ENCODE measurements around the gene GTF3A. TPM values are rescaled to one million over a fixed set of nuclear protein-coding genes. Genes with fewer than 3 reads are reported as not detected.

Gene GTF3A
- total RNA-seq, 1 donor from 2014 or later = 75.9 TPM

DNA sequence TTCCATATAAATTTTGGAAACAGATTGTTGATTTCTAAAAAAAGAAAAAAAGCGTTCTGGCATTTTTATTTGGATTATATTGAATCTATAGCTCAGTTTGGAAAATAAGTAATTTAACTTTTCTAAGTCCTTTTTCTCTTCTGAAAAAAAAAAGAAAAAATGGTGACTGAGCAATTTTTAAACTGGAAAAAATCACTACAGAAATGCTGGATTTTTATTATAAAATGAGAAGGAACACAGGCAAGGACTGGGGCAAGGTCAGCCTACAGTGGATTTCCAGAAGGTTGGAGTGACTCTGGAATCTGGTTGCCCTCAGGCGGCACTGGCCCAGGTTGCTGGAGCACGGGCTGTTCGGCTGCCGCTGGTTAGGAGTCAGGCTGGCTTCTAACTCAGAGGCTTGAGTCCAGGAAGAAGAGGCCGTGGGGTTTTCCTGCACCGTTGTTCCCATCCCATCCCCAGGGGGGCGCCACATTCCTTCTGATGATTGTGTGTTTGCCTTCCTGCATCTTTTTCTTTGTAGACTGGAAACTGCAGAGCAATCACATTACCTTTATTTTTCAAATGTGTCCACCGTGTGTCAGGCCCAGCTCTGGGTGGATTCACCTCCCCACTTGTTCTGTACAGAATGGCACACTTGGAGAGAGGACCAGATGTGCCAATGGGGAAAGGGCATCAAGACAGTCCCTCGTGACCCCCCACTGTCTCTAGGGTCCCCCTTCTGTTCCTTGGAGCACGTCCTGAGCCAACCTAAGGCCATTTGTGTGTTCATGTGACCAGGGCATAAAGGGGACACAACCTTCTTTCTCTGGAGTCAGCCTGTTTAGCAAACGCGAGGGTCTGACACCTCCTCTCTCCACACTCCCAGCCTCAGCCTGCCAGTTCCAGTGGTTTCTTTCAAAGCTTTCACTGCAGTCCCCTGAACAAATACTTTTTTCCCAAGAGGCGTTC lies 44.5 kb upstream of the GTF3A start:
- Mint-ChIP-seq H3K27me3 (peaks cover 12% of the 10 kb centered on the region), H3K36me3 (ENCODE audit: insufficient read depth) (no peaks in the 10 kb centered on the region), H3K27ac (peak overlapping the region; percentile 49), H3K4me3 (ENCODE audit: low read depth) (no peak overlapping the region), H3K4me1 (ENCODE audit: low read depth) (peaks cover 22% of the 10 kb centered on the region), H3K9me3 (ENCODE audit: low read depth) (no peaks in the 10 kb centered on the region)
- DNase-seq (ENCODE audit: low spot score, unreplicated experiment) = peak; percentile 74
- TF ChIP-seq, protein P1, sequence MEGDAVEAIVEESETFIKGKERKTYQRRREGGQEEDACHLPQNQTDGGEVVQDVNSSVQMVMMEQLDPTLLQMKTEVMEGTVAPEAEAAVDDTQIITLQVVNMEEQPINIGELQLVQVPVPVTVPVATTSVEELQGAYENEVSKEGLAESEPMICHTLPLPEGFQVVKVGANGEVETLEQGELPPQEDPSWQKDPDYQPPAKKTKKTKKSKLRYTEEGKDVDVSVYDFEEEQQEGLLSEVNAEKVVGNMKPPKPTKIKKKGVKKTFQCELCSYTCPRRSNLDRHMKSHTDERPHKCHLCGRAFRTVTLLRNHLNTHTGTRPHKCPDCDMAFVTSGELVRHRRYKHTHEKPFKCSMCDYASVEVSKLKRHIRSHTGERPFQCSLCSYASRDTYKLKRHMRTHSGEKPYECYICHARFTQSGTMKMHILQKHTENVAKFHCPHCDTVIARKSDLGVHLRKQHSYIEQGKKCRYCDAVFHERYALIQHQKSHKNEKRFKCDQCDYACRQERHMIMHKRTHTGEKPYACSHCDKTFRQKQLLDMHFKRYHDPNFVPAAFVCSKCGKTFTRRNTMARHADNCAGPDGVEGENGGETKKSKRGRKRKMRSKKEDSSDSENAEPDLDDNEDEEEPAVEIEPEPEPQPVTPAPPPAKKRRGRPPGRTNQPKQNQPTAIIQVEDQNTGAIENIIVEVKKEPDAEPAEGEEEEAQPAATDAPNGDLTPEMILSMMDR (IDR thresholded peaks at IDR 0.05; ENCODE audit: unreplicated experiment) = peak; percentile 91

DNA sequence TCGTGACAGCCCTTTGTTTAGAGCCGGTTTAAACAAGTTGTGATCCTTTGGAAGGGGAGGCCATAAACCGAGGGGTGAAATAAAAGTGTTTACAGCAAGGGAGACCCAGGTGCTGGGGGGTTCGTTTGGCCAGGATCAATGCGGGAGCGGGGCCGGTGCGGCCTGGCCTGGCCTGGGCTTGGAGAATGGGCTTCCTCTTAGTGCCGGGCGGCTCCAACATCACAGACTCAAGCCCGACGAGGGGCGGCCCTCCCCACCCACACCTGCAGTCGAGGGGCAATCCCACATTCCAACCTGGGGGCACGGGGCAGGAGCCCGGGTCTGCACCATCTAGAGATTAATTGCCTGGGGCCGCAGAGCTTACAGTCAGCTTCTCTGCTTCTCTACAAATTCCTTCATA lies 42.8 kb upstream of the GTF3A start:
- no peak for DNase-seq (ENCODE audit: low spot score, unreplicated experiment)
- Mint-ChIP-seq H3K36me3 (ENCODE audit: insufficient read depth) (no peaks in the 10 kb centered on the region), H3K4me3 (ENCODE audit: low read depth) (no peak overlapping the region), H3K27ac (peak overlapping the region; percentile 62), H3K27me3 (peaks cover 15% of the 10 kb centered on the region), H3K9me3 (ENCODE audit: low read depth) (no peaks in the 10 kb centered on the region), H3K4me1 (ENCODE audit: low read depth) (peaks cover 22% of the 10 kb centered on the region)
- TF ChIP-seq, protein P1 (IDR thresholded peaks at IDR 0.05; ENCODE audit: unreplicated experiment) = no peak

DNA sequence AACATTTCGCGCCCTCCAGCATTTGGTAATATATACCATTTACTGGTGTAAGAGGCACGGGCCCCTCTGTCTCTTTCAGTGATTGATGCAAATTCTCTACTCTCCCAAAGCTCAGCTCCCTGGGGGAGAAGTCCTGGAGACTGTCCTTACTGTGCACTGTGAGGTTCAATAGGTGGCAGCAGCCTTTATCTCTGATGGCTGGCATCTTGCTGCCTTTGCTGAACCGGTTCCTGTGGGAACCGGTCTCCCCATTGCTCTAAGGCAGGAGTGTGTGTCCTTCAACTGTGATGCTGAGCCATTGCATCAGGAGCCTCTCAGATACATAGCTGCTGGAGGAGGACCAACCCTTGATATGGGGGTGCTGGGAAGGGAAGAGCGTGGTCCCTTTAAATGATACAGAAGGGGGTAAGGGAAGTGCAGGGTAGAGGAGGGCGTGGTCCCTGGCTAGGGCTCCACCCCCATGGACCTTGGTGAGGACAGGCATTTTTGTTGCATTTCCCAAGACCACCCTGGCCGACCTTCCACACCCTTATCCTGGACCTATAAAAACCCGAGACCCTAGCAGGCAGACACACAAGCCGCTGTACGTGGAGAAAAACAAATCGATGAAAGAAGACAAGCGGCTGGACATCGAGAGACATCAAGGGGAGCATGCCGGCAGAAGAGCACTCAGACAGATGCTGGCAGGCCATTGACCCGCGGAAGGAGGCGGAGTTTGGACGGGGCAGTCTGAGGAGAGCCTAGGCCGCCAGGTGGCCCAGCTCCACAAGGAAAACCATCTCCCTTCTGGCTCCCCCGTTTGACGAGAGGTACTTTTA lies 41.1 kb upstream of the GTF3A start:
- H3K27ac Mint-ChIP-seq = no peak overlapping the region

DNA sequence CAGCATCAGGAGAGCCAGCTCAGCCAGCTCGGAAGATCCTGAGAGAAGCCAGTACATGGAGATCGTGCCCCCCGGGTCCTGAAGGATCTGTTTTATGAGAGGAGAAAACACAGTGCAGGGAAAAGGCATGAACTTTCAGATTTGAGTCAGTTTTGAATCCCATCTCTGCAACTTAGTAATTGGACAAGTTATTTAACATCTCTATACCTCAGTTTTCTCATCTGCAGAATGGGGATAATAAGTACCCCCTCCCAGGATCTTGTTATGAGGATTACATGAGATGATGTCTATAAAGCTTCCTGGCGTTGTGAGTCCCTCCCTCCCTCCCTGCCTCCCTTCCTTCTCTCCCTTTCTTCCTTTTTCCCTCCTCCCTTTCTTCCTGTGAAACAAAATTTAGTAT lies 40.1 kb upstream of the GTF3A start:
- H3K27ac Mint-ChIP-seq = no peak overlapping the region
- peaks cover 11% of the 10 kb centered on the region for H3K27me3 Mint-ChIP-seq
- TF ChIP-seq, protein P1 (IDR thresholded peaks at IDR 0.05; ENCODE audit: unreplicated experiment) = no peak
- peaks cover 35% of the 10 kb centered on the region for H3K4me1 Mint-ChIP-seq (ENCODE audit: low read depth)
- H3K9me3 Mint-ChIP-seq (ENCODE audit: low read depth) = no peaks in the 10 kb centered on the region
- no peak overlapping the region for H3K4me3 Mint-ChIP-seq (ENCODE audit: low read depth)
- H3K36me3 Mint-ChIP-seq (ENCODE audit: insufficient read depth) = no peaks in the 10 kb centered on the region
- no peak for DNase-seq (ENCODE audit: low spot score, unreplicated experiment)

More for the DNA sequence above, 41.1 kb upstream of the GTF3A start:
- TF ChIP-seq, protein P1 (IDR thresholded peaks at IDR 0.05; ENCODE audit: unreplicated experiment) = no peak
- H3K9me3 Mint-ChIP-seq (ENCODE audit: low read depth) = no peaks in the 10 kb centered on the region
- no peak overlapping the region for H3K4me3 Mint-ChIP-seq (ENCODE audit: low read depth)
- no peak for DNase-seq (ENCODE audit: low spot score, unreplicated experiment)
- peaks cover 11% of the 10 kb centered on the region for H3K27me3 Mint-ChIP-seq
- H3K36me3 Mint-ChIP-seq (ENCODE audit: insufficient read depth) = no peaks in the 10 kb centered on the region
- peaks cover 30% of the 10 kb centered on the region for H3K4me1 Mint-ChIP-seq (ENCODE audit: low read depth)

DNA sequence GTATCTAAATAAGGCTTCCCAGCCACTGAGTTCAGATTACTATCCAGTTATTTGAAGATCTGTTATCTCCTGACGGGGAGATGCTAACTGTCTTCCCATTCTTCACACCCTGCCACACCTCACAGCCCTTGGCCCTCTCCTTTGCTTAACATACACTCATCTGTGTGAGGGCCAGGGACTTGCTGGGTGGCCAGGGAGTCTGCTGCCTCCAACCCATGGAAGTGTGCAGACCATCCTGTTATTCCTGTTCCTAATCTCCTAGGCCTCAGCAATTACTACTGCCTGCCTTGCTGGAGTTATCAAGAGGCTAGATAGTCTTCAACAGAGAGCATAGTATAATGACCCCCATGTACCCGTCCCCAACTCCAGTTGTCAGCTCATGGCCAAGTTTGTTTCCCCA lies 36.2 kb upstream of the GTF3A start:
- Mint-ChIP-seq H3K4me3 (ENCODE audit: low read depth) (no peak overlapping the region), H3K27me3 (peaks cover 10% of the 10 kb centered on the region), H3K4me1 (ENCODE audit: low read depth) (peaks cover 21% of the 10 kb centered on the region), H3K36me3 (ENCODE audit: insufficient read depth) (no peaks in the 10 kb centered on the region), H3K27ac (no peak overlapping the region), H3K9me3 (ENCODE audit: low read depth) (no peaks in the 10 kb centered on the region)
- TF ChIP-seq, protein P1 (IDR thresholded peaks at IDR 0.05; ENCODE audit: unreplicated experiment) = no peak
- DNase-seq (ENCODE audit: low spot score, unreplicated experiment) = no peak

All from progenitor cell of endocrine pancreas (in vitro differentiated cells).